HG03097 (cell line): Measurements from ENCODE around the gene POLA1.
"Not testable (repeated sequence)": the region's sequence is repeated elsewhere in the genome, so short reads cannot be mapped to it uniquely, and the experiment has no call there.

Source experiments
- ATAC-seq: cut with Tn5 transposase; IDR thresholded peaks from one replicate; pipeline ENCODE4 v1.9.1; 2021; ENCODE audit not compliant: unreplicated experiment, low FRiP score

POLA1 gene

GRCh38 chrX:24796204-24796603 is 102.5 kb downstream of the POLA1 start:
- no peak for ATAC-seq

- no peak for ATAC-seq
Observed at GRCh38 chrX:24799078-24799477, 105.4 kb downstream of the POLA1 start.

- no peak for ATAC-seq
Observed at GRCh38 chrX:24799565-24799964, 105.8 kb downstream of the POLA1 start.

GRCh38 chrX:24805201-24805600 is 111.5 kb downstream of the POLA1 start:
- no peak for ATAC-seq

- ATAC-seq, result not testable (repeated sequence)
Observed at GRCh38 chrX:24819807-24820206, 126.1 kb downstream of the POLA1 start.

GRCh38 chrX:24828147-24828546 is 134.4 kb downstream of the POLA1 start:
- ATAC-seq, result no peak

- ATAC-seq, result no peak
Observed at GRCh38 chrX:24828600-24828999, 134.9 kb downstream of the POLA1 start.

GRCh38 chrX:24833695-24834094 is 140.0 kb downstream of the POLA1 start:
- ATAC-seq, result no peak

GRCh38 chrX:24837966-24838365 is 144.2 kb downstream of the POLA1 start:
- ATAC-seq, result no peak

GRCh38 chrX:24838629-24839028 is 144.9 kb downstream of the POLA1 start:
- no peak for ATAC-seq

GRCh38 chrX:24839331-24839730 is 145.6 kb downstream of the POLA1 start:
- no peak for ATAC-seq

- ATAC-seq, result no peak
Observed at GRCh38 chrX:24842486-24842885, 148.8 kb downstream of the POLA1 start.

GRCh38 chrX:24846550-24847150 is 152.9 kb downstream of the POLA1 start:
- no peak for ATAC-seq

- no peak for ATAC-seq
Observed at GRCh38 chrX:24851289-24851688, 157.6 kb downstream of the POLA1 start.

- ATAC-seq, result no peak
Observed at GRCh38 chrX:24851780-24852179, 158.1 kb downstream of the POLA1 start.

- ATAC-seq, result no peak
Observed at GRCh38 chrX:24858004-24858746, 164.5 kb downstream of the POLA1 start.

- no peak for ATAC-seq
Observed at GRCh38 chrX:24859211-24859841, 165.6 kb downstream of the POLA1 start.

- no peak for ATAC-seq
Observed at GRCh38 chrX:24860140-24860539, 166.4 kb downstream of the POLA1 start.

- ATAC-seq, result no peak
Observed at GRCh38 chrX:24862343-24862742, 168.6 kb downstream of the POLA1 start.

GRCh38 chrX:24863779-24864178 is 170.1 kb downstream of the POLA1 start:
- ATAC-seq, result not testable (repeated sequence)

GRCh38 chrX:24870143-24870542 is 176.4 kb downstream of the POLA1 start:
- ATAC-seq, result no peak
